CD4-positive, alpha-beta T cell treated with Interleukin-15 for 1 hour (primary cell): Measurements from ENCODE around the gene FKBP7.
"Not testable (repeated sequence)": the region's sequence is repeated elsewhere in the genome, so short reads cannot be mapped to it uniquely, and the experiment has no call there.

Experiments
- DNase-seq: peaks from one replicate; pipeline ENCODE4 v3.0.0-alpha.2; 2020

The FKBP7 gene

GRCh38 chr2:178478439-178479274, at the start of gene FKBP7:
TSS of gene FKBP7 (minus strand) at chr2:178478600. CDS start at chr2:178478499, 101 bp downstream.
- peak; percentile 86 for DNase-seq

- no peak for DNase-seq
These were observed 49.2 kb upstream of the FKBP7 start for GRCh38 chr2:178527592-178527991.

GRCh38 chr2:178526256-178526655, 47.9 kb upstream of the FKBP7 start:
- no peak for DNase-seq

- DNase-seq, result not testable (repeated sequence)
These were observed 47.1 kb upstream of the FKBP7 start for GRCh38 chr2:178525460-178525859.

- not testable (repeated sequence) for DNase-seq
These were observed 46.6 kb upstream of the FKBP7 start for GRCh38 chr2:178525010-178525409.

GRCh38 chr2:178523596-178524134, 45.3 kb upstream of the FKBP7 start:
- no peak for DNase-seq

- DNase-seq, result peak; percentile 86
These were observed 44.7 kb upstream of the FKBP7 start for GRCh38 chr2:178522950-178523595.

- DNase-seq, result no peak
These were observed 43.1 kb upstream of the FKBP7 start for GRCh38 chr2:178521304-178522150.

- no peak for DNase-seq
These were observed 39.1 kb upstream of the FKBP7 start for GRCh38 chr2:178517496-178517895.

- DNase-seq, result no peak
These were observed 36.3 kb upstream of the FKBP7 start for GRCh38 chr2:178514664-178515063.

GRCh38 chr2:178513876-178514275, 35.5 kb upstream of the FKBP7 start:
- no peak for DNase-seq

- no peak for DNase-seq
These were observed 34.1 kb upstream of the FKBP7 start for GRCh38 chr2:178512484-178512883.

- DNase-seq, result no peak
These were observed 32.0 kb upstream of the FKBP7 start for GRCh38 chr2:178510384-178510783.

- no peak for DNase-seq
These were observed 30.2 kb upstream of the FKBP7 start for GRCh38 chr2:178508646-178509045.

- DNase-seq, result no peak
These were observed 28.5 kb upstream of the FKBP7 start for GRCh38 chr2:178506949-178507348.

- no peak for DNase-seq
These were observed 28.1 kb upstream of the FKBP7 start for GRCh38 chr2:178506524-178506923.

- no peak for DNase-seq
These were observed 27.7 kb upstream of the FKBP7 start for GRCh38 chr2:178506101-178506500.

GRCh38 chr2:178502751-178503150, 24.4 kb upstream of the FKBP7 start:
- no peak for DNase-seq

GRCh38 chr2:178499640-178500039, 21.2 kb upstream of the FKBP7 start:
- no peak for DNase-seq

GRCh38 chr2:178498137-178498536, 19.7 kb upstream of the FKBP7 start:
- no peak for DNase-seq

GRCh38 chr2:178496049-178496448, 17.6 kb upstream of the FKBP7 start:
- DNase-seq, result no peak

- DNase-seq, result no peak
These were observed 13.2 kb upstream of the FKBP7 start for GRCh38 chr2:178491612-178492011.

- DNase-seq, result no peak
These were observed 7.0 kb upstream of the FKBP7 start for GRCh38 chr2:178485356-178485755.
